GM10847 (cell line): Measurements from ENCODE around the gene CEP170B.

Experiments used
- POLR2A ChIP-seq: IDR thresholded peaks from 2 replicates; pipeline ENCODE4 v1.6.1; 2011; ENCODE audit not compliant: insufficient read length; ENCODE audit errors: extremely low read depth

Gene CEP170B

GRCh38 chr14:104928391-104929133, 63.5 kb downstream of the CEP170B start:
- TF ChIP-seq POLR2A, result no peak

- no peak for TF ChIP-seq POLR2A
Measured at GRCh38 chr14:104929268-104930230, 64.5 kb downstream of the CEP170B start.

- no peak for TF ChIP-seq POLR2A
Measured at GRCh38 chr14:104930526-104931303, 65.6 kb downstream of the CEP170B start.

GRCh38 chr14:104931304-104931770, 66.3 kb downstream of the CEP170B start:
- TF ChIP-seq POLR2A, result no peak

- no peak for TF ChIP-seq POLR2A
Measured at GRCh38 chr14:104931771-104932675, 67.0 kb downstream of the CEP170B start.

- no peak for TF ChIP-seq POLR2A
Measured at GRCh38 chr14:104932676-104933631, 67.9 kb downstream of the CEP170B start.

- TF ChIP-seq POLR2A, result no peak
Measured at GRCh38 chr14:104933746-104934733, 69.0 kb downstream of the CEP170B start.

- TF ChIP-seq POLR2A, result no peak
Measured at GRCh38 chr14:104935026-104935650, 70.1 kb downstream of the CEP170B start.

- TF ChIP-seq POLR2A, result no peak
Measured at GRCh38 chr14:104935955-104936354, 70.9 kb downstream of the CEP170B start.

- TF ChIP-seq POLR2A, result no peak
Measured at GRCh38 chr14:104936361-104937155, 71.5 kb downstream of the CEP170B start.

- no peak for TF ChIP-seq POLR2A
Measured at GRCh38 chr14:104937161-104937560, 72.1 kb downstream of the CEP170B start.
